PC-9 (cell line): ENCODE measurements around the gene RAB5B.

Experiments used
- EZH2 ChIP-seq: fragments of 200-600 bp; sonication (generic); IDR thresholded peaks from 2 replicates; pipeline ENCODE4 v1.8.0; 2017; ENCODE audit warnings: antibody characterized with exemption, low read depth
- TF ChIP-seq, protein P1 (sequence below): fragments of 200-600 bp; sonication (generic); conservative IDR thresholded peaks from 2 replicates; pipeline ENCODE4 v1.6.1; 2017; ENCODE audit warnings: mixed run types, antibody characterized with exemption, mild to moderate bottlenecking, moderate library complexity

DNA sequence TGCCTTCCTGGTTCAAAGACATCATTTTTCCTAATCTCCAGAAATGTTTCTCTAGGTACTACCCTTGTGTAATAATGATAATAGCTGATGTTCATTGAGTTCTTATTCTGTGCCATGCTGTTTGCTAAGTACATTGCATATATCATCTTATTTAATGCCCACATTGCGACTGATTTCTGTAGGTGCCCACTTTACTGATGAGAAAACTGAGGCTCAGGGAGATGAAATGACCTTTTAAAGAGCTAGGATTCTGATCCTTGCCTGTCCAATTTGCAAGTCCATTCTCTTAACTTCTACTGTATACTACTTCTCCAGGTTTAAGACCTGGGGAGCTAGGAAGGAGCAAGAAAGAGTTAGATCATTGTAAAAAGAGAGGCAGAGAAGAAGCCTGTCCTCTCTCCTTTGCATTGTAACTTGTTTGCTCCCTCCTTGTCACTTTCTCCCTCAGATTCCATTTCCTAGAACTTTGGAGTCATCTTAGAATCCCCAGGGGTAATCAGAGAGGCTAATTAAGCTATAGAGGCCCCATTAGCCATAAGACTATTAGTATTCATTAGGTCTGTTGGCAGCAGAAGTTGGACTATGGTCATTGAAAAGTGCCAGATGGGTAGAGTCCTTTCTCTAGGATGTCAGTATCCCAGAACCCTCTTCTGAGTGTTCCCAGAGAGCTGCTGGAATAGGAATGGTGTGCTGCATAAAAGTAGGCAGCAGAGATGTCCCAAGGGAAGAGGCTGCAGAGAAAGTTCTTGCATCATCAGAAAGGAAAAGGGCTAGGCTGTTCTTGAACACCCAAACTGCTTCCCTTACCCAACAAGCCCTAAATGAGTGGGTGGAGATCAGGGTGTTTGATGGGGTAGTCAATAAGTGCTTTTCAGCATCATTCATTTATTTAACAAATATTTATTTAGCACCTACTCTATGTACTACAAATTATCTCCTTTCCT is 39.8 kb upstream of the RAB5B start:
- TF ChIP-seq, protein P1, sequence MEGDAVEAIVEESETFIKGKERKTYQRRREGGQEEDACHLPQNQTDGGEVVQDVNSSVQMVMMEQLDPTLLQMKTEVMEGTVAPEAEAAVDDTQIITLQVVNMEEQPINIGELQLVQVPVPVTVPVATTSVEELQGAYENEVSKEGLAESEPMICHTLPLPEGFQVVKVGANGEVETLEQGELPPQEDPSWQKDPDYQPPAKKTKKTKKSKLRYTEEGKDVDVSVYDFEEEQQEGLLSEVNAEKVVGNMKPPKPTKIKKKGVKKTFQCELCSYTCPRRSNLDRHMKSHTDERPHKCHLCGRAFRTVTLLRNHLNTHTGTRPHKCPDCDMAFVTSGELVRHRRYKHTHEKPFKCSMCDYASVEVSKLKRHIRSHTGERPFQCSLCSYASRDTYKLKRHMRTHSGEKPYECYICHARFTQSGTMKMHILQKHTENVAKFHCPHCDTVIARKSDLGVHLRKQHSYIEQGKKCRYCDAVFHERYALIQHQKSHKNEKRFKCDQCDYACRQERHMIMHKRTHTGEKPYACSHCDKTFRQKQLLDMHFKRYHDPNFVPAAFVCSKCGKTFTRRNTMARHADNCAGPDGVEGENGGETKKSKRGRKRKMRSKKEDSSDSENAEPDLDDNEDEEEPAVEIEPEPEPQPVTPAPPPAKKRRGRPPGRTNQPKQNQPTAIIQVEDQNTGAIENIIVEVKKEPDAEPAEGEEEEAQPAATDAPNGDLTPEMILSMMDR, result no peak
- TF ChIP-seq EZH2, result no peak
